ENCODE results near the gene TMEM123.

- no peak for TF ChIP-seq PML (IDR thresholded peaks at IDR 0.05; ENCODE audit: low read length)
- no peak for TF ChIP-seq POLR2A (IDR thresholded peaks at IDR 0.05; ENCODE audit: low read depth, low read length)
- TF ChIP-seq CTCF (IDR thresholded peaks at IDR 0.05 in 2 of 3, conservative IDR thresholded peaks at IDR 0.05 in 1 of 3; ENCODE audit: control insufficient read depth in 2 of 3, extremely low read depth in 1 of 3, insufficient read depth in 1 of 3, low read depth in 3 of 3, low read length in 3 of 3): no peak
- no peak for TF ChIP-seq RBBP5 (conservative IDR thresholded peaks at IDR 0.05)
- no peak for TF ChIP-seq SMAD1 (IDR thresholded peaks at IDR 0.05; ENCODE audit: low read depth, partially characterized antibody)
- no peak for TF ChIP-seq ZNF687 (IDR thresholded peaks at IDR 0.05)
- no peak for TF ChIP-seq SRF (IDR thresholded peaks at IDR 0.05; ENCODE audit: low read depth in 2 of 2, low read length in 2 of 2)
- no peak for TF ChIP-seq RFX5 (IDR thresholded peaks at IDR 0.05; ENCODE audit: low read depth, low read length)
- TF ChIP-seq YBX1 (IDR thresholded peaks at IDR 0.05): no peak
- TF ChIP-seq RAD21 (IDR thresholded peaks at IDR 0.05; ENCODE audit: insufficient read depth, low read depth, low read length): no peak
- TF ChIP-seq PKNOX1 (IDR thresholded peaks at IDR 0.05): no peak
Measured at GRCh38 chr11:102458548-102458947, 6.0 kb upstream of the TMEM123 start.

All from GM12878 (cell line).